Smooth muscle cell (in vitro differentiated cells): ENCODE data around the gene TOMM40L. TPM values are rescaled to one million over a fixed set of nuclear protein-coding genes. Genes with fewer than 3 reads are reported as not detected.
"Not testable (repeated sequence)": the region's sequence is repeated elsewhere in the genome, so short reads cannot be mapped to it uniquely, and the experiment has no call there.

Source experiments
- DNase-seq: peaks from one replicate; lab custom pipeline; 2025; ENCODE audit not compliant: unreplicated experiment; lab: John Stamatoyannopoulos, UW
- H2AFZ ChIP-seq: fragments of 200-600 bp; sonication (generic); 2 replicates; pipeline ENCODE4 v1.6.0; 2016; ENCODE audit warnings: antibody characterized with exemption, low read depth, mild to moderate bottlenecking
- H3F3A ChIP-seq: fragments of 200-600 bp; sonication (generic); 2 replicates; pipeline ENCODE4 v1.6.0; 2017; ENCODE audit warnings: antibody characterized with exemption, low read depth
- H3K27ac ChIP-seq: fragments of 200-600 bp; sonication (generic); 2 replicates; pipeline ENCODE4 v1.5.1; 2016; ENCODE audit warnings: low read depth, mild to moderate bottlenecking
- H3K27me3 ChIP-seq: fragments of 200-600 bp; sonication (generic); 2 replicates; pipeline ENCODE4 v1.6.1; 2016; ENCODE audit warnings: low read depth, mild to moderate bottlenecking
- H3K36me3 ChIP-seq: fragments of 200-600 bp; sonication (generic); 2 replicates; pipeline ENCODE4 v1.5.1; 2016; ENCODE audit warnings: low read depth
- H3K4me1 ChIP-seq: fragments of 200-600 bp; sonication (generic); 2 replicates; pipeline ENCODE4 v1.5.1; 2016; ENCODE audit warnings: low read depth
- H3K4me2 ChIP-seq: fragments of 200-600 bp; sonication (generic); 2 replicates; pipeline ENCODE4 v1.6.0; 2016; ENCODE audit warnings: mild to moderate bottlenecking
- H3K4me3 ChIP-seq: fragments of 200-600 bp; sonication (generic); 2 replicates; pipeline ENCODE4 v1.5.1; 2016; ENCODE audit warnings: mild to moderate bottlenecking
- H3K79me2 ChIP-seq: fragments of 200-600 bp; sonication (generic); 2 replicates; pipeline ENCODE4 v1.6.0; 2016; ENCODE audit warnings: low read depth, mild to moderate bottlenecking
- H3K9ac ChIP-seq: fragments of 200-600 bp; sonication (generic); 2 replicates; pipeline ENCODE4 v1.6.0; 2016; ENCODE audit warnings: low read depth
- H3K9me3 ChIP-seq: fragments of 200-600 bp; sonication (generic); replicated peaks from 2 replicates; pipeline ENCODE4 v1.5.1; 2016; ENCODE audit warnings: low read depth
- H4K20me1 ChIP-seq: fragments of 200-600 bp; sonication (generic); 2 replicates; pipeline ENCODE4 v1.6.0; 2016; ENCODE audit warnings: low read depth
- WGBS: methylation state at CpG from one replicate; pipeline ENCODE4 v1.1.7; 2016; ENCODE audit warnings: low lambda C conversion rate; 5-methylcytosine and 5-hydroxymethylcytosine counted together
- polyA plus RNA-seq: library from polyadenylated mRNA; unstranded; fragments of >200 nt; fragmentation: Nextera tagmentation; extraction: Ambion mirVana; gene quantifications from 2 replicates; pipeline ENCODE4 v1.2.1, GENCODE V29; 2016
- total RNA-seq: library from RNA; depleted of rRNA; stranded (reverse); fragments of >200 nt; gene quantifications from 2 replicates; pipeline ENCODE4 v1.2.3, GENCODE V29; 2014
- TF ChIP-seq, protein P1 (sequence below): fragments of 200-600 bp; sonication (generic); IDR thresholded peaks from 2 replicates; pipeline ENCODE4 v1.5.1; 2017; ENCODE audit warnings: borderline replicate concordance, mild to moderate bottlenecking, antibody characterized with exemption; ENCODE audit not compliant: insufficient read depth, poor library complexity, severe bottlenecking

The TOMM40L gene
- total and polyA plus RNA-seq, 2 experiments from 2014 or later = 8.6 to 9.0 TPM

GRCh38 chr1:161244888-161245287 is 19.0 kb downstream of the TOMM40L start:
- TF ChIP-seq, protein P1, sequence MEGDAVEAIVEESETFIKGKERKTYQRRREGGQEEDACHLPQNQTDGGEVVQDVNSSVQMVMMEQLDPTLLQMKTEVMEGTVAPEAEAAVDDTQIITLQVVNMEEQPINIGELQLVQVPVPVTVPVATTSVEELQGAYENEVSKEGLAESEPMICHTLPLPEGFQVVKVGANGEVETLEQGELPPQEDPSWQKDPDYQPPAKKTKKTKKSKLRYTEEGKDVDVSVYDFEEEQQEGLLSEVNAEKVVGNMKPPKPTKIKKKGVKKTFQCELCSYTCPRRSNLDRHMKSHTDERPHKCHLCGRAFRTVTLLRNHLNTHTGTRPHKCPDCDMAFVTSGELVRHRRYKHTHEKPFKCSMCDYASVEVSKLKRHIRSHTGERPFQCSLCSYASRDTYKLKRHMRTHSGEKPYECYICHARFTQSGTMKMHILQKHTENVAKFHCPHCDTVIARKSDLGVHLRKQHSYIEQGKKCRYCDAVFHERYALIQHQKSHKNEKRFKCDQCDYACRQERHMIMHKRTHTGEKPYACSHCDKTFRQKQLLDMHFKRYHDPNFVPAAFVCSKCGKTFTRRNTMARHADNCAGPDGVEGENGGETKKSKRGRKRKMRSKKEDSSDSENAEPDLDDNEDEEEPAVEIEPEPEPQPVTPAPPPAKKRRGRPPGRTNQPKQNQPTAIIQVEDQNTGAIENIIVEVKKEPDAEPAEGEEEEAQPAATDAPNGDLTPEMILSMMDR = no peak
- no peak overlapping the region for H3K4me2 ChIP-seq
- no peaks in the 10 kb centered on the region for H3F3A ChIP-seq
- no peaks in the 10 kb centered on the region for H3K9me3 ChIP-seq
- H2AFZ ChIP-seq = no peak overlapping the region
- H3K79me2 ChIP-seq = no peaks in the 10 kb centered on the region
- H3K4me1 ChIP-seq = no peaks in the 10 kb centered on the region
- H4K20me1 ChIP-seq = no peaks in the 10 kb centered on the region
- no peaks in the 10 kb centered on the region for H3K36me3 ChIP-seq
- WGBS = 88% methylated on average over 4 of the region's 4 CpGs
- no peak for DNase-seq
- H3K4me3 ChIP-seq = no peak overlapping the region
- no peak overlapping the region for H3K27ac ChIP-seq
- no peaks in the 10 kb centered on the region for H3K27me3 ChIP-seq
- no peak overlapping the region for H3K9ac ChIP-seq

GRCh38 chr1:161250100-161250499 is 24.2 kb downstream of the TOMM40L start:
- H3K4me3 ChIP-seq, H3F3A ChIP-seq: not testable (repeated sequence)
- WGBS = 94% methylated on average over 5 of the region's 5 CpGs

GRCh38 chr1:161250829-161251228 is 25.0 kb downstream of the TOMM40L start:
- Histone ChIP-seq H3K27me3 (no peaks in the 10 kb centered on the region), H3K36me3 (no peaks in the 10 kb centered on the region), H3K27ac (no peak overlapping the region), H3K4me2 (no peak overlapping the region), H3K79me2 (no peaks in the 10 kb centered on the region), H3K9me3 (no peaks in the 10 kb centered on the region), H3F3A (no peaks in the 10 kb centered on the region), H4K20me1 (no peaks in the 10 kb centered on the region), H3K4me1 (no peaks in the 10 kb centered on the region), H3K9ac (no peak overlapping the region), H2AFZ (no peak overlapping the region), H3K4me3 (no peak overlapping the region)
- DNase-seq = no peak
- 70% methylated on average over 7 of the region's 7 CpGs for WGBS
- TF ChIP-seq, protein P1 = no peak

More at GRCh38 chr1:161250100-161250499, 24.2 kb downstream of the TOMM40L start:
- H3K4me2 ChIP-seq, H4K20me1 ChIP-seq, H3K4me1 ChIP-seq, H3K27ac ChIP-seq, H3K79me2 ChIP-seq, H3K9me3 ChIP-seq, H3K36me3 ChIP-seq, H3K9ac ChIP-seq, H2AFZ ChIP-seq, H3K27me3 ChIP-seq, DNase-seq: not testable (repeated sequence)

GRCh38 chr1:161251579-161251978 is 25.7 kb downstream of the TOMM40L start:
- Histone ChIP-seq H3F3A (no peaks in the 10 kb centered on the region), H2AFZ (no peak overlapping the region), H3K4me3 (no peak overlapping the region), H3K79me2 (no peaks in the 10 kb centered on the region), H3K36me3 (no peaks in the 10 kb centered on the region), H3K27ac (no peak overlapping the region), H3K9ac (no peak overlapping the region), H3K9me3 (no peaks in the 10 kb centered on the region), H3K4me2 (no peak overlapping the region), H4K20me1 (no peaks in the 10 kb centered on the region), H3K4me1 (no peaks in the 10 kb centered on the region), H3K27me3 (no peaks in the 10 kb centered on the region)
- TF ChIP-seq, protein P1 = no peak
- DNase-seq = no peak
- 89% methylated on average over 8 of the region's 8 CpGs for WGBS

GRCh38 chr1:161255302-161255701 is 29.4 kb downstream of the TOMM40L start:
- 79% methylated on average over 5 of the region's 5 CpGs for WGBS
- not testable (repeated sequence) for H4K20me1 ChIP-seq

GRCh38 chr1:161255955-161256520 is 30.2 kb downstream of the TOMM40L start:
- 77% methylated on average over 4 of the region's 4 CpGs for WGBS
- not testable (repeated sequence) for H3K4me3 ChIP-seq, H3K27ac ChIP-seq, H3K79me2 ChIP-seq, H3F3A ChIP-seq, H3K36me3 ChIP-seq, H2AFZ ChIP-seq, H3K4me2 ChIP-seq, H3K9me3 ChIP-seq, DNase-seq, H3K9ac ChIP-seq, H3K4me1 ChIP-seq, H4K20me1 ChIP-seq
- H3K27me3 ChIP-seq = peaks cover 31% of the 10 kb centered on the region

More at GRCh38 chr1:161255302-161255701, 29.4 kb downstream of the TOMM40L start:
- H3K4me3 ChIP-seq, H2AFZ ChIP-seq, H3K4me1 ChIP-seq, H3F3A ChIP-seq, H3K4me2 ChIP-seq, H3K9me3 ChIP-seq, H3K79me2 ChIP-seq, H3K27ac ChIP-seq, DNase-seq, H3K36me3 ChIP-seq, H3K9ac ChIP-seq: not testable (repeated sequence)
- H3K27me3 ChIP-seq = peaks cover 23% of the 10 kb centered on the region
